B cell (primary cell): Measurements from ENCODE around the gene FKRP.

Experiments
- EZH2 ChIP-seq: IDR thresholded peaks from 2 replicates; pipeline ENCODE4 v1.6.1; 2012; ENCODE audit warnings: borderline replicate concordance, low read depth, mild to moderate bottlenecking, moderate library complexity, low read length; ENCODE audit not compliant: insufficient read depth, poor library complexity, severe bottlenecking
- TF ChIP-seq, protein P1 (sequence below): fragments of 200-600 bp; IDR thresholded peaks from one replicate; pipeline ENCODE4 v1.8.0; 2022; ENCODE audit warnings: antibody characterized with exemption, mild to moderate bottlenecking

DNA sequence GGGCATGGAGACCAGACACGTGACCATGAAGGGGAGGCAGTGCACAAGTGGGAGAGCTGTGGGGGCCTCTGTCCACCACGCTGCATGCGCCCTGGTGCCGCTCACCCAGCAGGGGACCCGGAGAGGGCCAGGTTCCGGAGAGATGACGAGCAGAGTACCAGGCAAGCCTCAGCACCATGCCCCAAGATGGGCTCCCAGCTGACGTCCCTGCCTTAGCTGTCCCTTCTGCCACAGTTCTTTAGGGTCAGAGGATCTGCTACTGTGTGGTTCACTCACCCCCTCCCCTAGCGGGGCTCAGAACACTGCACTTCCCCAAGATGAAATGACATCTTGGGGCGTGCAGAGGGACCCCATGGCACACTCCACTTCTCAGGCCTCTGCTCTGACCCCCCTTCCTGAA lies 19.3 kb upstream of the FKRP start:
- TF ChIP-seq, protein P1, sequence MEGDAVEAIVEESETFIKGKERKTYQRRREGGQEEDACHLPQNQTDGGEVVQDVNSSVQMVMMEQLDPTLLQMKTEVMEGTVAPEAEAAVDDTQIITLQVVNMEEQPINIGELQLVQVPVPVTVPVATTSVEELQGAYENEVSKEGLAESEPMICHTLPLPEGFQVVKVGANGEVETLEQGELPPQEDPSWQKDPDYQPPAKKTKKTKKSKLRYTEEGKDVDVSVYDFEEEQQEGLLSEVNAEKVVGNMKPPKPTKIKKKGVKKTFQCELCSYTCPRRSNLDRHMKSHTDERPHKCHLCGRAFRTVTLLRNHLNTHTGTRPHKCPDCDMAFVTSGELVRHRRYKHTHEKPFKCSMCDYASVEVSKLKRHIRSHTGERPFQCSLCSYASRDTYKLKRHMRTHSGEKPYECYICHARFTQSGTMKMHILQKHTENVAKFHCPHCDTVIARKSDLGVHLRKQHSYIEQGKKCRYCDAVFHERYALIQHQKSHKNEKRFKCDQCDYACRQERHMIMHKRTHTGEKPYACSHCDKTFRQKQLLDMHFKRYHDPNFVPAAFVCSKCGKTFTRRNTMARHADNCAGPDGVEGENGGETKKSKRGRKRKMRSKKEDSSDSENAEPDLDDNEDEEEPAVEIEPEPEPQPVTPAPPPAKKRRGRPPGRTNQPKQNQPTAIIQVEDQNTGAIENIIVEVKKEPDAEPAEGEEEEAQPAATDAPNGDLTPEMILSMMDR: no peak
- TF ChIP-seq EZH2: no peak
